Measurements from ENCODE around the gene PDZK1IP1. TPM values are rescaled to one million over a fixed set of nuclear protein-coding genes. Genes with fewer than 3 reads are reported as not detected.

PDZK1IP1 gene
- polyA plus RNA-seq, 1 donor (not counting 4 experiments of a cell fraction or from before 2014, with no cell fraction given): 1.5 TPM

- Histone ChIP-seq H4K20me1 (ENCODE audit: control insufficient read depth, extremely low read depth, insufficient read depth, low read length) (no peaks in the 10 kb centered on the region), H3K9me3 (ENCODE audit: control insufficient read depth, low read depth, low read length) (no peaks in the 10 kb centered on the region), H3K27ac (ENCODE audit: control insufficient read depth, insufficient read depth, low read length) (no peak overlapping the region), H2AFZ (ENCODE audit: control insufficient read depth, low read length) (no peak overlapping the region), H3K9ac (ENCODE audit: control insufficient read depth, extremely low read depth, insufficient read depth, low read length) (no peak overlapping the region), H3K36me3 (ENCODE audit: control insufficient read depth in 2 of 2, extremely low read depth in 1 of 2, insufficient read depth in 2 of 2, low read length in 2 of 2) (no peaks in the 10 kb centered on the region), H3K4me3 (ENCODE audit: control insufficient read depth in 2 of 3, extremely low read depth in 1 of 3, insufficient read depth in 2 of 3, low read depth in 1 of 3, low read length in 3 of 3) (no peak overlapping the region), H3K4me2 (ENCODE audit: control insufficient read depth, extremely low read depth, insufficient read depth, low read depth, low read length) (no peak overlapping the region), H3K9me1 (ENCODE audit: control insufficient read depth, extremely low read depth, insufficient read depth, low read length) (no peaks in the 10 kb centered on the region), H3K79me2 (ENCODE audit: control insufficient read depth, insufficient read depth, low read length) (no peaks in the 10 kb centered on the region), H3K27me3 (ENCODE audit: control insufficient read depth, extremely low read depth, insufficient read depth, low read length) (no peaks in the 10 kb centered on the region), H3K4me1 (ENCODE audit: control insufficient read depth, extremely low read depth, insufficient read depth, low read length) (peaks cover 6% of the 10 kb centered on the region)
- no peak for DNase-seq (ENCODE audit: low read depth, low spot score)
- FAIRE-seq: no peak
- dilution Hi-C loops (cut with MboI; ENCODE audit: extremely low pct_ligation_motif_present, low sequenced_read_pairs): no loop called here
- TF ChIP-seq EZH2 (IDR thresholded peaks at IDR 0.05; ENCODE audit: low read length) (no peak), CTCF (optimal IDR thresholded peaks at IDR 0.05 in 1 of 3, IDR thresholded peaks at IDR 0.05 in 1 of 3, conservative IDR thresholded peaks at IDR 0.05 in 1 of 3; ENCODE audit: extremely low read depth in 1 of 3, insufficient read depth in 2 of 3, low read length in 3 of 3) (no peak)
Measured at GRCh38 chr1:47211796-47212269, 22.0 kb upstream of the PDZK1IP1 start.

- Histone ChIP-seq H3K36me3 (ENCODE audit: control insufficient read depth in 2 of 2, extremely low read depth in 1 of 2, insufficient read depth in 2 of 2, low read length in 2 of 2) (no peaks in the 10 kb centered on the region), H3K9me3 (ENCODE audit: control insufficient read depth, low read depth, low read length) (no peaks in the 10 kb centered on the region), H2AFZ (ENCODE audit: control insufficient read depth, low read length) (no peak overlapping the region), H3K79me2 (ENCODE audit: control insufficient read depth, insufficient read depth, low read length) (no peaks in the 10 kb centered on the region), H4K20me1 (ENCODE audit: control insufficient read depth, extremely low read depth, insufficient read depth, low read length) (no peaks in the 10 kb centered on the region), H3K4me1 (ENCODE audit: control insufficient read depth, extremely low read depth, insufficient read depth, low read length) (peaks cover 6% of the 10 kb centered on the region), H3K9ac (ENCODE audit: control insufficient read depth, extremely low read depth, insufficient read depth, low read length) (no peak overlapping the region), H3K4me3 (ENCODE audit: control insufficient read depth in 2 of 3, extremely low read depth in 1 of 3, insufficient read depth in 2 of 3, low read depth in 1 of 3, low read length in 3 of 3) (no peak overlapping the region), H3K27me3 (ENCODE audit: control insufficient read depth, extremely low read depth, insufficient read depth, low read length) (no peaks in the 10 kb centered on the region), H3K9me1 (ENCODE audit: control insufficient read depth, extremely low read depth, insufficient read depth, low read length) (no peaks in the 10 kb centered on the region), H3K4me2 (ENCODE audit: control insufficient read depth, extremely low read depth, insufficient read depth, low read depth, low read length) (no peak overlapping the region), H3K27ac (ENCODE audit: control insufficient read depth, insufficient read depth, low read length) (no peak overlapping the region)
- TF ChIP-seq EZH2 (IDR thresholded peaks at IDR 0.05; ENCODE audit: low read length) (no peak), CTCF (optimal IDR thresholded peaks at IDR 0.05 in 1 of 3, IDR thresholded peaks at IDR 0.05 in 1 of 3, conservative IDR thresholded peaks at IDR 0.05 in 1 of 3; ENCODE audit: extremely low read depth in 1 of 3, insufficient read depth in 2 of 3, low read length in 3 of 3) (no peak)
- dilution Hi-C loops (cut with MboI; ENCODE audit: extremely low pct_ligation_motif_present, low sequenced_read_pairs): no loop called here
- DNase-seq (ENCODE audit: low read depth, low spot score): no peak
- no peak for FAIRE-seq
Measured at GRCh38 chr1:47210666-47211065, 20.8 kb upstream of the PDZK1IP1 start.
